Measurements from ENCODE around the gene SAMD14.
A peak's percentile ranks its signal among the peaks of the same experiment; 100 is the strongest.

- TF ChIP-seq CTCF (IDR thresholded peaks at IDR 0.05) (no peak), POLR2A (IDR thresholded peaks at IDR 0.05) (peak; percentile 39), EP300 (IDR thresholded peaks at IDR 0.05) (no peak)
Measured at GRCh38 chr17:50150354-50151040, 20.5 kb upstream of the SAMD14 start, which contains the start of gene PPP1R9B.

All from ovary (tissue), 3 donors.